GM21619 (cell line): ENCODE data around the gene AP1AR.

ENCODE experiments used
- ATAC-seq: cut with Tn5 transposase; IDR thresholded peaks from one replicate; pipeline ENCODE4 v1.9.1; 2021; ENCODE audit not compliant: unreplicated experiment

AP1AR gene

DNA sequence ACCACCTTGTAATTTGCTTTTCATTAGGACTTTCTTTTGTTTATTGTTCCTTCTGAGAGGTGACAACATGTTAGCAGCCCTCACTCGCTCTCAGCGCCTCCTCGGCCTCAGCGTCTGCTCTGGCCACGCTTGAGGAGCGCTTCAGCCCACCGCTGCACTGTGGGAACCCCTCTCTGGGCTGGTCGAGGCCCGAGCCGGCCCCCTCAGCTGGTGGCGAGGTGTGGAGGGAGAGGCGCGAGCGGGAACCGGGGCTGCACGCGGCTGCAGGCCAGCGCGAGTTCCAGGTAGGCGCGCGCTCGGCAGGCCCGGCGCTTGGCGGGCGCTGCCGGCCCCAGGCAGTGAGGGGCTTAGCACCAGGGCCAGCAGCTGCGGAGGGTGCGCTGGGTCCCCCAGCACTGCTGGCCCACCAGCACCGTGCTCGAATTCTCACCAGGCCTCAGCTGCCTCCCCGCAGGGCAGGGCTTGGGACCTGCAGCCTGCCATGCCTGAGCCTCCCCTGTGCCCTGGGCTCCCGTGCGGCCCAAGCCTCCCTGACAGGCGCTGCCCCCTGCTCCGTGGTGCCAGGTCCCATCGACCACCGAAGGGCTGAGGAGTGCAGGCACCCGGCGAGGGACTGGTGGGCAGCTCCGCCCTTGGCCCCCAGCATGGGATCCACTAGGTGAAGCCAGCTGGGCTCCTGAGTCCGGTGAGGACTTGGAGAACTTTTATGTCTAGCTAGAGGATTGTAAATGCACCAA, 9.2 kb upstream of the AP1AR start:
- no peak for ATAC-seq

DNA sequence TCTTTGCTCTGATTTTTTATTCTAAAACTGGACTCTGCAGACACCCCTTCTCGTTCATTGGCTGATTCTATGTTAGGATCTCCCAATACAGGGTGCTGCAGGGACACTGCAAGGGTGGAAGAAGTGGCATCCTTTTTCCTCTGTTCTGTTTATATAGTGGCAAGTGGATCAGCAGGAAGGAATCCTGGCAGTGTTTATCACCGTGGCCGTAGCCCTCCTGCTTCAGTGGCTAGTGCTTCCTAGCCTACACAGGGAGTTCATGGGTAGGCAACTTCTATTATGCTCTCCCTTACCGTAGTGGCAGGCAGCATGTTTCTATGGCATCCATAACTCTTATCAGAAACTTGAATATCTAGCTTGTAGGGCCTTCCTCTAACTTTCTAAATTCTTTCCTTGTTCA, 6.4 kb upstream of the AP1AR start:
- ATAC-seq: no peak

DNA sequence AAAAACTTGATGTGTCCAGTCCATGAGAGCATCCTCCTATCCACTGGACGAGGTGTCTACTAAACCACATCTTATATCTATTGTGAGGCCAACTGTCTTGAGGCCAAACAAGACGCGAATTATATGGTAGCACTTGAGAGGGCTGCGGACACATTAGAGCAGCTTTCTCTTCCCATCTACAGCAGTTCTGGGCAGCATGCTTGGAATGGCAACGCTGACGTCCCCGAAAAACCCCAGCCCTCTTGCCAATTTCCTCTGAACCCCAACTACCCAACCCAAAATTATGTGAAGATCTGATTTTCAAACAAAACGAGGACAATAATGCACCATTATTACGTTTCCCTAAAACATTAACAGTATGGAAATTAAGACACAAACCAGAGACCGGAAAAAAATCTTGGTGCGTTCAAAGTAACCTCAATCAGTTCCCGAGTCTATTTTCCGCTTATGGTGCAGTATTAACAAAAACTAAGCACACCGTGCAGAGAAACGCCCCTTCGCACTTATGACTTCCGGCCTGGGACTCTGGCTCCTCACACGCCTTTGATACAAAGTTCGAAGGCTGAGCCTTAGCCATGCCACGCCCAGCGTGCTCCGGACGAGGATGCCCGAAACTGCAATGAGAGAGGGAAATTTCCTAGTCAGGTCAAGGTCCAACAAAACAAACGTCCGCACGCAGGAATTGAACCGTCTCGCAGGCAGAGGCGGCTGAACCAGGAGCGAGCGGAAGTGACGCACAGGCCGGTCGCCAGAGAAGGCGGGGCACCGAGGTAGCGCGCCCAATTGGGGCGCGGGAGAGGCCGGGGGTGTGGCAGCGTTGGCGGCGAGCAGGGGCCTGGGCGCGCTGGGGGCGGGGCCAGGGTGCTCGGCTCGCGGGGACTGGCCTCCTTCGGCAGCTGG, 458 bp upstream of the AP1AR start:
- ATAC-seq: peak; percentile 82

DNA sequence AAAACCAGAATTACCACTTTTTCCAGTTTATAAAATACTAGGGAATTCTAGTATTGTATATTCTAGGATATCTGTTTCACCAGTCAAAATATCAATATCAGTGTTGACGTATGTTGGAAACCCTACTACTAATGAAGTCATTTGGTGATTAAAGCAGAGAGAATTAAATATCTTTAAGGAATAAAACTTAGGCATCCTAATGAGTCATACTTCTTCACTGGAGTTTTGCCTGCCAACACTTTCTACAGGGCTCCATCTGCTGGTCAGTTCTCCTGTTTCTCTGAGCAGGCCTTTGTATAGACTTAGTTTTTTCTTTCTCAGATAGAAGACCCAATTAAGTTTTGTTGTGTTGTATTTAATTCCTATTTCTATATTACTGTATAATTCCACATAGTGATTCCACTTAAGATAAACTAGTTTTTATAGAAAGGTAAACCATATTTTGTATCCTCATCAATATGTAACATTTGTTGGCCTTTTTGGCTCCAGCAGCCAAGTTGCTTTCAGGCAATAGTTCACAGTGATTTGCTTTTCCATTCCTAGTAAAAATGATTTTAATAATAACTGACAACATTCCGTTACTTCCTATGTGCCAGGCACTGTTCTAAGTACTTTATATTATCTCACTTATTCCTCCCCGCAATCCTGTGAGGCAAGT, 3.5 kb downstream of the AP1AR start:
- ATAC-seq: no peak

DNA sequence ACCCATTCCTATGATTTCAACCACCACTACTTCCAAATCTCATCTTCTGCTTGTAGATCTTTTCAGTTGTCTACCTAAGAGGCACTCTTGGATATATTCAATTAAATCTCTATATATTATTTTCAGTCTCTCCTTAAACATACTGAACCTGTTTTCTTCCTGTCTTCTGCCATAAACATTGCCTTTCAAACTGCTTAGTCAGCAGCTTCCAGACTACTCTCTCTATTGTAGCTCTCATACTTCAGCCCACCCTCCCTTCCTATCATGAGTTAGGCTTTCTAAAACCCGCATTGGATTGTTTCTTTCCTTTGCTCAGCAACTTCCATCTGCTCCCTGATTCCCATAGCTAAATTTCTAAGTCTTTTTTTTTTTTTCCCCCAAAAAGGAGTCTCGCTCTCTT, 4.5 kb downstream of the AP1AR start:
- ATAC-seq: no peak

DNA sequence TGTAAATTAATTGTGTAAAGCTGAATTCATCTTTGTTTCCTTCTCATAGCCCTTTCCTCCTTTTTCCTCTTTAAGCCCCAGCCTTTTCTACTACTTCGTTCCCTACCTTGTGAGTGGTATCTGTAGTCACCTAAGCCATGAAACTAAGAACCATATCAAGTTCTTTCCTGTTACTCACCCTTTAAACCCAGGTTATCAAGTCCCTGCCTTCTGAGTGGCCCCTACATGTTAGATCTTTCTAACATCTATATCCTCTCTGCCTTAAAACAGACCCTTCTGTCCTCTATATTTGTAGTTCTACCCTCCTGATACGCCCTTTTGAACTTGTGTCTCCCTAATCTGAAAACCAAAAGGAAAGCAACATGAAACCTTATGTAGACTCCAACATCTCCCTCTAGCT, 7.2 kb downstream of the AP1AR start:
- no peak for ATAC-seq

DNA sequence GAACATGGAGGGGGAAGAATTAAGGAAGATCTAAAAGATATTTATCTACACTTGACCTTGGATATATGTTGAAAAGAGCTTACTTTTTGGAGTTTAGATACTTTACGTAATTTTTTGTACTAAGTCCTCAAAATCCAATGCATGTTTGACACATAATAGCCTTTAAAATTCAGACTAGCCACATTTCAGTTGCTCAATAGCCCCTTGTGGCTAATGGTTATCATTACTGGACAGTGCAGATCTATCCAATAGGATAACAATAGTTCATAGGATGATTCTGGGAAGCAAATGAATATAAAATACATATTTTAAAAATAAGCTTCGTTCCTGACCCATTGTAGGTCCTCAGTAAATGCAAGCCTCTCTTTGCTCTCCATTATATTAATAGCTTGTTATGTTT, 13.8 kb downstream of the AP1AR start:
- no peak for ATAC-seq

DNA sequence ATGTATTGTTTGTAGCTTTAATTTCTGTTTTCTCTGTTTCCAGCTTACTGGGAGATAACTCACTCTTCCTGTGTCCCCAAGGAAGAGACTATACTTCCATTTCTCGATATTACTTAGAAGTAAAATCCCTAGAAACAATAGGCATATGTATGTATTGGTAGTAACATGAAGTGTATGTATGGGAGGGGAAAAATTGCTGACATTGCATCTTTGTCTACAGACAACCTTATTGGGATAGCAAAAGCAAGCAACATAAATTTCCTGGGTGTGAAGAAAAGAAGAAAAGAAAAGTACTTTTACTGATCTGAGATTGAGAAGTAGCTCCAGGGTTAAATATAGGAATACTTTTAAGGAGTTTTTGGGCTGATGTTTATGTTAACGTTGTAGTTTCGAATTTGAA, 15.4 kb downstream of the AP1AR start:
- no peak for ATAC-seq

DNA sequence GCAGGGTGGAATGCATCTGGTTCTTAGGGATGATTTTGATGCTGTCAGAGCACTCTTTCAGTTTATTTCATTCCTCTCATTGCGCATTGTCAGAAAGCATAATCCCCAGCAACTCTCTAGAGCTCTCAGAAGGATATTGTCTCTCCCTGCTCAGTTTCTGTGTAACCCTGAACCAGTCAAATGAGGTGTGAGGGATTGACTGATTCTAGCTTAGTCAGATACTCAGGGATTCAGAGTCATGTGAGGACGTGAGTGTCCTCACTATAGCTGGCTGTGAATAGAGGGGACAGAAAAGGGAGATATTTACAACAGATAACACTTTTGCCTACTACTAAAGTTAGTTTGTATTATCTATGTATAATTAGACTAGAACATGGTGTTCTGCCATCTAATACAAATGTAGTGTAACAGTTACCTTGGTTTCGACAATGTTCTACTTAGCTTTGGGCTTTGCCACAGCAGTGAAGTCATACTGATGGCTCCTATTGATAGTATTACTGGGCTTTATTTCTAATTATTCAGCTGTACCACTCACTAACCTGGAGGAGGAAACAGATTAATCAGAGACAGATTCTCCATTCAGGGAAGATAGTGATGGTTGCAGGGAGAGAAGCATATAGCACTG, 19.5 kb downstream of the AP1AR start:
- no peak for ATAC-seq

DNA sequence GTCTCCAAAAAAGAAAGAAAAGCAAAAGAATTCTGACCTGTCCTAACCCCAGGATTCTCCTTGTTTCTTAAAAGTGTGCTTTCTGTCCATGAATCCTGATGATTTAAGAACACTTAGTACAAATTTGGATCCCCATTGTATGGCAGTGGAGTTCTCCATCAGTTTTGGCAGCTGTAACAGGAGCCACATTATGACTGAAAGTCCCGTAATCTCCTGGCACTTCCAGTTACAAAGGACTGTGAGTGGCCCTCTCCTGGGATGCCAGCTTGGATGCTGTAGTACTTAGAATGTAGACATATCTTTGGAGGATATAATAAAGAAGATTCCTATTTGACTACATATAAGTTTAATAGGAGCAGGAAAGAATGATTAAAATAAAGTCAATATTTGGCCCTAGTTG, 20.6 kb downstream of the AP1AR start:
- ATAC-seq: no peak

DNA sequence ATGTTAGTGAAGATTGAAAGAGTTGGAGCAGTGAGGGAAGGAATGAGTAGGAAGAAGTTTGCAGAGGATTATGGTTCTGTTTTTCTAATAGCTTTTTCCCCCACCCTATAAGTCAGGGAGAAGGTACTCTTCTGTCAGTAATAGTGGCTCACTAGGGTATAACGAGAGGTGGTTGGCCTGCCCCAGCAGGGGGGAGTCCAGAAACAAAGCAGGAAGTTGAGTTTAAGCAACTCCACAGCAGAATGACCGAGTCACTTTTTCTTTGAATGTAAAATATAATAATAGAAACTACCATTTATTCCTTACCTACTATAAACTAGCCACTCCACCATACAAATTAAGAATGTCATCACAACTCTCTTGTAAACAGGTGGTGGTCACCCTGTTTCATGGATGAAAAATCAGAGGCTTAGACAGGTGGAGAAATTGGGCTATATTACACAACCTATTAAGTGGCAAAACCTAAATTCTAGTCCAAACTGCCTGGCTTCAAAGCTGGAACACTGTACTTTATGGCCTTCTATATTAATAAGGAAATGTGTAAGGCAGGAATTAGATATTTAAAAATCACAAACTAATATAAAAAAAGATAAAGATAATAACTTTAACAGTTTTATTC, 21.9 kb downstream of the AP1AR start:
- ATAC-seq: peak; percentile 95

DNA sequence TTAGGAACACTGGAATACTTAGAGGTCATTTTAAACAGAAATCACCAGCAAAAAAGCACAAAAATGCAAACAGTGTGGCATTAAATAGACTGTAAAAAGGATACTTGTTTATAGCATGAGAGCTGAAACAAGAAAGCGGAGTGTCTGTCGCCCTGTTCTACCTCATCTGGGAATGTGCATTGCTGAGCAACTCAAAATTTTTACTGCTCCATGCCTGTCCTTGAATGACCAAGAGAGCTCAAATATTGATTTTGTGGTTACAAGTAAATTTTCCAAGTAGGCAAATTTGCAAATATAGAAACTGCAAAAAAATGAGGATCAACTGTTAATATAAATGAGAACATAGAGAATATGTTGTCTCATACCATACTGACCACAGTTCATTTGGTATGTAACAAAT, 25.5 kb downstream of the AP1AR start:
- no peak for ATAC-seq

DNA sequence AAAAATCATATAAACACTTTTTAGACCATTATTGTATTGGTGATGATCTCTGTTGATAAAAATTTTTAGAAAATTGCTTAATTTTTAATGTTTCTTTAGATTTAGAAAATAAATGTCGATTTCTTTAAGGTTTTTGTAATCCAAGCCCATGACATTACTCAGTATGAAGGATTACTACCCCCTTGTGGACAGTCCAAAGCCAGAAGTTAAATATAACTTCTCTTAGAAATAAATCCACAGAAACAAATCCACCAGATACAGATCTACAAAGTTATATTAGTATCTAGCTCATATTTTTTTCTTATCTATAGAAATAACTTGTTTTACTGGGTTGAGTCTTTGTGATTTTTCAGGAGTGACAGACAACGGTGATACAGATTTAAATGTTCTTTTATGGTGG, 35.2 kb downstream of the AP1AR start:
- no peak for ATAC-seq

DNA sequence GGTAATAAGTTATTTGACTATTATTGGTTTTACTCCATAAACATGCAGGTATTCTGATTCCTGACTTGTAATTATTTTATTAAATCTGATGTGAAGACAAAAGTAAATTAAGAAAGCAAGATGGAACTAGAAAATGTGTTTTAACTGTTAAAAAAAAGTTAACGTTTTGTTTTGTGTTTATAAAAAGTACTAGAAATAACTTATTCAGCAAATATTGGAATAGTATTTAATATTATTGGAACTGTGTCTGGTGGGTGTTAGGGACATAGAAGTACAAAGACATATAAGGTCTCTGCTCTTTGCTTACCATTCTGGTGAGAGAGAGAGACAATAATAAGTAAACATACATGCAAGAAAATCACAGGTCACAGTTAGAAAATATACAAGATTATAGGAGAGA, 38.5 kb downstream of the AP1AR start:
- ATAC-seq: no peak

DNA sequence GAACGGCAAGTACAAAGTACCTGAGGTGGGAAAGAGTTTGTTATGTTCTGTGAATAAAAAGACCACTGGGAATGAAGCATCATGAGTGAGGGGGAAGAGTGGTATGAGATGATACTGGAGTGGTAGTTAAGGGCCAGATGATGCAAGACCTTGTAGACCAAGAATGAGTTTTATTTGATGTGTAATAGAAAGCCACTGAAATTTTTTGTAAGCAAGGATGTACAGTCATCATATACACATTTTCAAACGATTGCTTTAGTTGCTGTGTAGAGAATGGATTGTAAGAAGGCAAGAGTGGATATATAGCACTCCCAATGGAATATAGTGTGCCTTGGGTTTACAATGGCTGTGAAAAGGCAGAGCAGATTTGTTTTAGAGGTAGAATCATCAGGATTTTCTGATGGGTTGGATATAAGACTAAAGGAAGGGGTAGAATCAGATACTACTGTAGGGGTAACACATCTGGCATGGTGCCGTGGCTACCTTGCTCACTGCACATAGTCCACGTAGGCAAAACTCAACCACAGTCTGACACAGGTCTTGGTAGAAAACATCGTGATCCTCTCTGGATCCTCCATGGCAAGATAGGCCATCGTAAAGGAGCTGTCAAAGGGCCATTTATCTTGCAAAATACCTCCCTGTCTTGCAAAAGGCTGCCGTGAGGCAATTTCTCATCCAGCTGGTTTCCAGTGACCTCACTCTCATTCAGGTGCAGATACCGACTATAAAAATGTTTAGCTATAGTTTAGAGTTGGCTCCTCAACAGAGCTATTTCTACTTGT, 39.2 kb downstream of the AP1AR start:
- ATAC-seq: no peak

DNA sequence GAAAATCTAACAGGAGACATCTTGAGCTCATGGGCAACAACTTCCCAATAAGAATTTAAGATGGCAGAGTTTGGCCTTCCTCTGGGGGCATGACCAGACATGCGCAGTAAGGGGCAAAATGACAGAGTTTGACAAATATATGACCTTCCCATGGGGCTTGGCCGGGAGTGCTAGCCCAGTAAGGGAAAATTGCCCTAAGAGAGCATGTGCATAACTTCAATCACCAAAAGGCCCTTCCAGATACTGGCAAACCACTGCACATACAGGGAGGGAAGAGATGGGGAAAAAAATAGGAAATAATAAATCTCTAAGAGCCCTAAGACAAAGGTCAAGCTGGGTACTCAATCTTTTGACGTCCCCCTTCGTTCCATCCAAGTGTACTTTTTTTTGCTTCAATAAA, 40.7 kb downstream of the AP1AR start:
- no peak for ATAC-seq

DNA sequence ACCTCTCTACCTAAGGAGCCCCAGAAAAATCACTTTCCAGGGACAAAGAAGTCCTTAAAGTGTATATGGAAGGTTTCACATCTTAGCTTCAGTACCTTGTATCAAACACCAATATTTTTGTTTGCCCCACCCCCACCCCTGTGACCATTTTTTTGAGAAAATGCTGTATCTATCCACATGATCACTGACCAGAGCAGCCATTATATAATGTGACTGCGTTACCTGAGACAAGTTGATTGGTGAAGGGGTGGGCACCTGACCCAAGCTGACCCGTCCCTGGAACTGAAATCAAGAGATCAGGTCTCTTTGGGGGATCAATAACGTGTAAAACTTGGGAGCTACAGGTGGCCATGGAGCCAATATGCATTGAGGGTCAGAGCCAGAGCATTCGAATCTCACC, 43.4 kb downstream of the AP1AR start:
- ATAC-seq: no peak

DNA sequence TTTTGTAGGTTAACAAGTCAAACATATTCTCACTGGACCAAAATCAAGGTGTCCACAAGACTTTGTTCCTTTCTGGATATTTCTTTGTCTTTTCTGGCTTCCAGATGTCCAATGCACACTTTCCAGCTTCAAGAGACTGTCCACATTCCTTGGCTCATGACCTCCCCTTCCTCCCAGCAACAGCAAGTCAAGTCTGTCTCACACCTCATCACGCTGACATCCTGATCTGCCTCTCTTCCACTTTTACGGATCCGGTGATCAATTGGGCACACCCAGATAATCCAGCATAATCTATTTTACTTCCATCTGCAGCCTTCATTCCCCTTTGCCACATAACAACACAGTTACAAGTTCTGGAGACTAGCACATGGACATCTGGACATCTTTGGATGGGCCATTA, 44.5 kb downstream of the AP1AR start:
- no peak for ATAC-seq

DNA sequence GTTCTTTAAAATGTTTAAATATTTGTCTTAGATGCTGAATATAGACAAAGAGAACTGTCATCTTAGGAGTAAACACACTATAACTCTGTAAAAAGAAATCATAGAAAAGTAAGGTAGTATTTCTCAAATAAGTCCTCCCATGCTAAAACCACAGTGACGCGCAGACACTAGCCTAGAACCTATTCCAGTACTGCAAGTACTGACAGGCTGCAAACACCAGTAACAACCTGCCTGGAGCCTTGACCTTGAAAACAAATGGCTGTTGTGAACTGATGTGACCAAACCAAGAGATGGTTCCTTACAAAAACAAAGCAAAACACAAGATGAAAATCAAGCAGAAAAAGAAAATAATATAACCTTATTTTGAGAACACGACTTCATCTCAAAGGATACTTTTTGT, 45.6 kb downstream of the AP1AR start:
- no peak for ATAC-seq

DNA sequence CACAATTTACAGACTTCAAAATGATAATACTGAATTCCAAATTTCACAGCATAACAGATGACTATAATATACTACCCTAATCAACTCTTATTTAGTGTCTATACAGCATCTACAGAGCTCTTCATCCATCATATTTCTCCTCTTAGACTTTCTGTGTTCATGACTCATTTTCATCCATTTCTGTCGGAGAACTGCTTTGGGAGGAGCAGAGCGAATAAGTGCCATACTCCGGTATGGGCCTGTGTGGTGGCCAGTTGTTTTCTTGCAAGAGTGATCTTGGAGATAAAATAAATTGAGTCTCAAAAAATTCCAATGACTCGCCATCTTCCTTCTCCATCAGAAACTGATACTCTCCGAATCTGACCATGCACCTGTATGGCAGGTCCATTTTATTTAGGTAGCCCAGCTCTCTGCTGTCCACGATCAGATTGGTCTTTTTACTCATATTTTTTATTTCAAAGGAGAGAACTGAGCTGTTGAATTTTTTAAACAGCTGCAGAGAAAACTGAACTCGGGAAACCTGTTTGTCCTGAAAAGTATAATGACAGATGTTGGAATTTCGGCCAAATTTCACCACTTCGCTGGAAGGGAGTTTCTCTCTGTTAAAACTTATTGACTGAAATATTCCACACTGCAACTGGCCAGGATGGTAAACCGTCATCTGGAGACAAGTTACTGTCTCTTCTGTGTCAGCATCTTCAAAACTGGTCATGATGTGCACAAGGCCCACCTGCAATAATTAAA, 46.3 kb downstream of the AP1AR start:
- no peak for ATAC-seq
